Stimulated activated memory B cell treated with anti-CD40 and anti-IgM and Interleukin-4, amounts not matched to agents 10 μg/mL and 1 μg/mL and 100 μg/mL, for 72 hours (primary cell): ENCODE measurements around the gene CTDP1.

Experiments used
- ATAC-seq: fragments of 150-1000 bp; cut with Tn5 transposase; 2 replicates; pipeline ENCODE4 v1.10.0; 2021
- H3K27ac Mint-ChIP-seq: one replicate; pipeline ENCODE4 v1.8.0; 2022; ENCODE audit warnings: mild to moderate bottlenecking, mixed read lengths
- H3K27me3 Mint-ChIP-seq: one replicate; pipeline ENCODE4 v1.8.0; 2022; ENCODE audit warnings: mixed read lengths
- H3K36me3 Mint-ChIP-seq: one replicate; pipeline ENCODE4 v1.8.0; 2022; ENCODE audit warnings: mixed read lengths
- H3K4me1 Mint-ChIP-seq: one replicate; pipeline ENCODE4 v1.8.0; 2022; ENCODE audit warnings: mixed read lengths
- H3K4me3 Mint-ChIP-seq: one replicate; pipeline ENCODE4 v1.8.0; 2022; ENCODE audit warnings: mild to moderate bottlenecking, moderate library complexity, mixed read lengths
- H3K9me3 Mint-ChIP-seq: one replicate; pipeline ENCODE4 v1.8.0; 2022; ENCODE audit warnings: mixed read lengths

CTDP1 gene

GRCh38 chr18:79668203-79668602 lies 11.4 kb upstream of the CTDP1 start:
- Mint-ChIP-seq H3K4me3 (no peak overlapping the region), H3K4me1 (no peaks in the 10 kb centered on the region), H3K27ac (no peak overlapping the region), H3K27me3 (peaks cover 8% of the 10 kb centered on the region), H3K36me3 (peaks cover 10% of the 10 kb centered on the region), H3K9me3 (peaks cover 6% of the 10 kb centered on the region)
- no peak for ATAC-seq

DNA sequence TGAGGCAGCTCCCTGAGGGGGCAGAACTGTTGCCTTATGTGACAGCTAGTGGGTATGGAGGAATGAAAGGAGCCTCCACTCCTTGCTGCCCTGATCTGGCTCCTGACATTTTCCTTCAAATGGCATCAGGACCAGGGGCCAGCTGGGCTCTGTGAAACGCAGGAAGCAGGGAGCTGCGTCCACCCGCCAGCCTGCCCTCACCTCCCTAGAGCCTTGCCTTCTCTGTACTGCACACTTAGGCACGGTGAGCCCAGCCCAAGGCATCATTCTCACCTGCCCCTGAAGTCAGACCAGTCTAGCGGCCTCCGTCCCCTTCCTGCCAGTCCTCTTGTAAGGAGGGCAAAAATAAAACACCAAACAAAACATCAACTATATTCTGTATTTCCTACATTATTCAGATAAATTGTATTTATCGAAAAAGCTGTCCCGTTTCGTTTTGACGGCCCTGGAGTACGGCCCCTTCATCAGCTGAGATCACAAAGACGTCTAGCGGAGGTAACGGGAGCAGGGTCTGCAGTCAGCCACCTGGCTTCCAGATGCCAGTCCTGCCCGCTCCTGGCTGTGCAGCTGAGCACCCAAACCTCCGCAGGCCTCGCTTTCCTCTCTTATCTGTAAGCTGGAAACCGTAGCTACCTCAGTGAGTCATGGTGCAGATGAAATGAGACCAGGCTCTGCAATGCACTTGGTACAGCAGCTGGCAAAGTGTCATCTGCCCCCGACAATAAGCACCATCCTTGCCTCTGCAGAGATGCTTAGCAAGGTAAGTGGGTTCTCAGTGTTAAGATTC lies 6.9 kb upstream of the CTDP1 start:
- no peak overlapping the region for H3K27ac Mint-ChIP-seq
- H3K4me3 Mint-ChIP-seq, result no peak overlapping the region
- no peak for ATAC-seq
- no peaks in the 10 kb centered on the region for H3K27me3 Mint-ChIP-seq
- H3K9me3 Mint-ChIP-seq, result peaks cover 3% of the 10 kb centered on the region
- H3K4me1 Mint-ChIP-seq, result no peaks in the 10 kb centered on the region
- peaks cover 14% of the 10 kb centered on the region for H3K36me3 Mint-ChIP-seq

DNA sequence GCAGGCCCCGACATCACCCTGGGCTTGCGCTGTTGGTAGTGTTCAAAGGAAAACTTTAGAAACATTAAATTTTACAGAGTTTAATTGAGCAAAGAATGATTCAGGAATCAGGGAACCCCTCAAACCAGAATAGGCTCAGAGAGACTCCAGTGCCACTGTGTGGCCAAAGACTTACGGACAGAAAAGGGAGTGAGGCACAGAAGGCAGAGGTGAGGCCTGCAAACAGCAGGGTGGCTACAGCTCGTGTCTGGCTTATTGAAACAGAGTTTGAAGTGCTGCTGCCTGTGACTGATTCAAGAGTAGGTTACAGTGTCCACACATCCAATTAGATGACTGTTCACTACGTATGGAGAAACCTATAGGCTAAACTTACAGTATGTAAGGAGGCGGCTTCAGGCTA lies 2.4 kb upstream of the CTDP1 start:
- Mint-ChIP-seq H3K27ac (no peak overlapping the region), H3K9me3 (no peaks in the 10 kb centered on the region), H3K4me1 (peaks cover 23% of the 10 kb centered on the region), H3K36me3 (peaks cover 9% of the 10 kb centered on the region), H3K27me3 (no peaks in the 10 kb centered on the region), H3K4me3 (no peak overlapping the region)
- ATAC-seq, result no peak

GRCh38 chr18:79677840-79678239 lies 1.8 kb upstream of the CTDP1 start:
- Mint-ChIP-seq H3K27ac (peak overlapping the region; percentile 94), H3K36me3 (peaks cover 11% of the 10 kb centered on the region), H3K27me3 (no peaks in the 10 kb centered on the region), H3K4me3 (peak overlapping the region; percentile 94), H3K9me3 (no peaks in the 10 kb centered on the region), H3K4me1 (peaks cover 28% of the 10 kb centered on the region)
- no peak for ATAC-seq

GRCh38 chr18:79678665-79679551 lies 695 bp upstream of the CTDP1 start:
- H3K27me3 Mint-ChIP-seq, result no peaks in the 10 kb centered on the region
- ATAC-seq, result peak; percentile 97
- peak overlapping the region; percentile 94 for H3K27ac Mint-ChIP-seq
- peaks cover 9% of the 10 kb centered on the region for H3K36me3 Mint-ChIP-seq
- peak overlapping the region; percentile 94 for H3K4me3 Mint-ChIP-seq
- H3K4me1 Mint-ChIP-seq, result peaks cover 39% of the 10 kb centered on the region
- H3K9me3 Mint-ChIP-seq, result no peaks in the 10 kb centered on the region

DNA sequence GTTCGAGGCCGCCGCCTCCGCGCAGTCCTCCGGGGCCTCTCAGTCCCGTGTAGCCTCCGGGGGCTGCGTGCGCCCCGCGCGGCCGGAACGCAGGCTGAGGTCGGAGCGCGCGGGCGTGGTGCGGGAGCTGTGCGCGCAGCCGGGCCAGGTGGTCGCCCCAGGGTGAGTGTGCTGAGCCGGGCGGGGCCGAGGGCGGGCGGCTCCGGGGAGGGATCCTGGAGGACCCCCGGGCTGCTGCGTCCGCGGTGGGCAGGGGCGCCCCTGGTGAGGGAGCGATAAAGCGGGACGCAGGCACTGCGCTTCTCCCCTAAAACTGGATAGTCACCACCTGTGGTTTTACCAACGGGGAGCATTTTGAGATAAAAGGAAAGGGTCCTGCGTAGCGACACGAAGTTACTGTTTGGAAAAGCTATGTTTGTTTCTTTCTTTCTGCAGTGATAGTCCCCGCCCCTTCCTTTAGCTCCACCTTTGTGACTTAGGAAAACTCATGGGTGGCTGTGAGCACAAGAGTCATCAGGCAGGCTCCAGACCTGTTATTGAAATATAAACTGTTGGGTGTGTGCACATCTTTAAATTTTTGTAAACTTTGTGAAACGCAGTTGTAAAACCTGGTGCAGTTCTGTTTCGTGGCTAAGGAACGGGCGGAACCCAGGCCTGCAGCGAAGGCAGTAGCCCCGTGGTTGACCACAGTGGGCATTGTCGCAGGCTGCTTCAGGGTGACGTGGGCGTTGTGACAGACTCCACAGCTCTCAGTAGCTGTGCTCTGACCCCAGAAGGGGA lies 687 bp downstream of the CTDP1 start:
- peaks cover 5% of the 10 kb centered on the region for H3K36me3 Mint-ChIP-seq
- no peaks in the 10 kb centered on the region for H3K9me3 Mint-ChIP-seq
- H3K27ac Mint-ChIP-seq, result peak overlapping the region; percentile 94
- H3K27me3 Mint-ChIP-seq, result no peaks in the 10 kb centered on the region
- peak; percentile 1 for ATAC-seq
- H3K4me3 Mint-ChIP-seq, result peak overlapping the region; percentile 78
- H3K4me1 Mint-ChIP-seq, result peaks cover 52% of the 10 kb centered on the region

GRCh38 chr18:79680891-79681339 lies 1.3 kb downstream of the CTDP1 start:
- H3K27me3 Mint-ChIP-seq, result no peaks in the 10 kb centered on the region
- no peaks in the 10 kb centered on the region for H3K9me3 Mint-ChIP-seq
- peak overlapping the region; percentile 94 for H3K27ac Mint-ChIP-seq
- no peak for ATAC-seq
- peaks cover 53% of the 10 kb centered on the region for H3K4me1 Mint-ChIP-seq
- H3K4me3 Mint-ChIP-seq, result peak overlapping the region; percentile 78
- H3K36me3 Mint-ChIP-seq, result peaks cover 5% of the 10 kb centered on the region

GRCh38 chr18:79681484-79682387 lies 2.1 kb downstream of the CTDP1 start:
- peaks cover 57% of the 10 kb centered on the region for H3K4me1 Mint-ChIP-seq
- no peaks in the 10 kb centered on the region for H3K9me3 Mint-ChIP-seq
- peaks cover 10% of the 10 kb centered on the region for H3K36me3 Mint-ChIP-seq
- H3K27ac Mint-ChIP-seq, result peak overlapping the region; percentile 94
- no peak for ATAC-seq
- no peaks in the 10 kb centered on the region for H3K27me3 Mint-ChIP-seq
- peak overlapping the region; percentile 78 for H3K4me3 Mint-ChIP-seq

GRCh38 chr18:79682481-79682880 lies 2.9 kb downstream of the CTDP1 start:
- H3K27ac Mint-ChIP-seq, result peak overlapping the region; percentile 54
- no peaks in the 10 kb centered on the region for H3K9me3 Mint-ChIP-seq
- H3K4me3 Mint-ChIP-seq, result no peak overlapping the region
- ATAC-seq, result no peak
- H3K36me3 Mint-ChIP-seq, result peaks cover 10% of the 10 kb centered on the region
- H3K27me3 Mint-ChIP-seq, result no peaks in the 10 kb centered on the region
- peaks cover 57% of the 10 kb centered on the region for H3K4me1 Mint-ChIP-seq

- Mint-ChIP-seq H3K4me3 (no peak overlapping the region), H3K27me3 (no peaks in the 10 kb centered on the region), H3K9me3 (no peaks in the 10 kb centered on the region), H3K4me1 (peaks cover 57% of the 10 kb centered on the region), H3K27ac (peak overlapping the region; percentile 54), H3K36me3 (peaks cover 10% of the 10 kb centered on the region)
- ATAC-seq, result no peak
Observed at GRCh38 chr18:79682894-79683625, 3.5 kb downstream of the CTDP1 start.

DNA sequence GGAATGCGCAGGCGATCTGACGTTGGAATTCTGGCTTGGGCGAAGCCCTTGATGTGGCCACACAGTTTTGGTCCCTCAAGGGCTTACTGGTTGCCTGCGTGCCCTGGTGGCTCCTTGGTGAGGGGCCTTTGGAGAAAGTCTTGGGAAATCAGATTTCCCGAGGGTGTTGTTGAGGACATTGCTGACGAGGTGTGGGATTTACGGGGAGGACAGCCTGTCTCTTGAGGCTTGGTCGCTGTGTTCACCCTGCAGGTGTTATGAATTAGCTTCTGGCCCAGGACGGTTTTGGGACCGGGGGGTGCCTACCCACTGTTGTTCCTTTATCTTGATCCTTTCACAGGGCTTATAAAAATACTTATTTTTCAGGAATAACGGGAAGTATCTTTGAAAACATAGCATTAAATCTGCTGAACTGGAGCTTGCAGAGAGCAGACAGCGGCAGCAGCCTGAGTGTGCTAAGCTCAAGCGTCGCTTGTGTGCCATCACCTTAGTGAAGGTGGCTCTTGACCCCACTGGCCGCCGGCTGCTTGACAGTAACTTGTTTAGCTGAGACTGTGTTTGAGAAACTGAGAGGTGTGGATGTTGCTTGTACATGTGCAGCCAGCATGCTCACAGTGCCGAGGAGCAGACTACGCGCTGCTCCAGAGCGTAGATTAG lies 4.2 kb downstream of the CTDP1 start:
- H3K27me3 Mint-ChIP-seq, result no peaks in the 10 kb centered on the region
- peaks cover 52% of the 10 kb centered on the region for H3K4me1 Mint-ChIP-seq
- no peaks in the 10 kb centered on the region for H3K9me3 Mint-ChIP-seq
- peaks cover 10% of the 10 kb centered on the region for H3K36me3 Mint-ChIP-seq
- H3K27ac Mint-ChIP-seq, result peak overlapping the region; percentile 54
- ATAC-seq, result no peak
- no peak overlapping the region for H3K4me3 Mint-ChIP-seq

- ATAC-seq, result no peak
- H3K4me1 Mint-ChIP-seq, result peaks cover 53% of the 10 kb centered on the region
- H3K27ac Mint-ChIP-seq, result no peak overlapping the region
- no peak overlapping the region for H3K4me3 Mint-ChIP-seq
- peaks cover 10% of the 10 kb centered on the region for H3K36me3 Mint-ChIP-seq
- H3K27me3 Mint-ChIP-seq, result no peaks in the 10 kb centered on the region
- H3K9me3 Mint-ChIP-seq, result no peaks in the 10 kb centered on the region
Observed at GRCh38 chr18:79684283-79684631, 4.7 kb downstream of the CTDP1 start.

DNA sequence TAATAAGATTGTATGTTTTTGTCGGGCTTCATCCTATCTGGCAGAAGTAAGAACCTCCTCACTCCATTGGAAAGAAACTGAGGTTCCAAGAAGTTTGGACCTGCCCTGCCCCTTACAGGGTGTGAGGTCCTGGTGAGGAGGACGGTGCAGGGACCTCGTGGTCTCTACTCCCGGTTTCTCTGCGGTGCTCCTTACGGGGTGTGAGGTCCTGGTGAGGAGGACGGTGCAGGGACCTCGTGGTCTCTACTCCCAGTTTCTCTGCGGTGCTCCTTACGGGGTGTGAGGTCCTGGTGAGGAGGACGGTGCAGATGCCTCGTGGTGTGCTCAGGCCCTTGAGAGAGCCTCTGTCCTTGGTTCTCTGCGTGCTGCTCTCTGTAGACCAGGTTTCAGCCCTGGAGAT lies 5.2 kb downstream of the CTDP1 start:
- H3K4me1 Mint-ChIP-seq, result peaks cover 58% of the 10 kb centered on the region
- H3K36me3 Mint-ChIP-seq, result peaks cover 10% of the 10 kb centered on the region
- H3K27me3 Mint-ChIP-seq, result no peaks in the 10 kb centered on the region
- no peaks in the 10 kb centered on the region for H3K9me3 Mint-ChIP-seq
- ATAC-seq, result no peak
- no peak overlapping the region for H3K4me3 Mint-ChIP-seq
- no peak overlapping the region for H3K27ac Mint-ChIP-seq
